ENCODE data around the gene TCF7L2. TPM values are rescaled to one million over a fixed set of nuclear protein-coding genes. Genes with fewer than 3 reads are reported as not detected.

TCF7L2 gene
- total and polyA plus RNA-seq, 9 of the 15 experiments (the other 6 are each of a cell fraction or from before 2014, with no cell fraction given): 0.32 to 2.8 (median 0.92) TPM

DNA sequence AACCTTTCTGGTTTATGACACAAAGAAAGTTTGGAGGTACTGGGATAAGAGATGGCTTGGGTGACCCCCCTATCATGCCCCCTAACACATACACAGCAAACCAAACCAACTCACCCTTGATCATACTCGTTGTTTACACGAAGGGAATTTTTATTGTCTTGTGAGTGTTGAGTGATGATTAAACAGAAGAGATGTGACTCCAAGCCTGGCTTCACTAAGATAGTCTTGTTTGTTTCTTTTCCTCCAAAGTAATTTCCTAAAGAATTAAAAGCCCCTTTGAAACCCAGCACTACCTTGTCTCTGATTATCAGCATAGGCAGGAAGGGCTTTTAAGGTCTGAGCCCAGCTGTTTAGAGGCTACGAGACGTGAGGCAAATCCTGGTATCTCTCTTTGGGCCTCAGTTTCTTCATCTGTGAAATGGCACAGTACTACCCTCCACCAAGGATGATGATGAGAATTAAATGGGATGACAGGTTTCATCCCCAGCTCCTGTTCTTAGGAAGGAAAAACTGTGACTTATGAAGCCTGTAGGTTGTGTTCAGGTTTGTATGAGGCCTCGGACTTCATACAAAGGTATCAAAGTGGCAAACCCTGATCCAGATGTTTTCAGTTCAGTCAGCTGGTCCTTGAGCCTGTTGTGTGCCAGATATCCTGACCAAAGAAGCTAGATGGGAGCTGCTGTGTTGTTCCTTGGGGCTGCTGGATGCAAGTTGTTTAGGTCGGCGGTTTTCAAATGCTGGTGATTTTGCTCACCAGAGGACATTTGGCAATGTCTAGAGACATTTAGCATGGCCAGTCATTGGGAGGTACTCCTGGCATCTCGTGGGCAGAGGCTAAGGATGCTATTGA lies 51.8 kb downstream of the TCF7L2 start:
- H3K9me1 ChIP-seq (ENCODE audit: control insufficient read depth, insufficient read depth, low read length): no peaks in the 10 kb centered on the region
- WGBS (ENCODE audit: insufficient coverage, low coverage, missing lambda C conversion rate): 15% methylated on average over 7 of the region's 8 CpGs
- BruUV-seq (replicated peaks): no TSS peak
- peaks cover 0 to 13% of the 10 kb centered on the region in 2 experiments; a peak in 3 of 5 replicates for H3K4me1 ChIP-seq (replicated peaks in 1 of 2; ENCODE audit: control insufficient read depth in 2 of 2, insufficient read depth in 2 of 2, low read length in 2 of 2)
- H3K9me3 ChIP-seq (replicated peaks; ENCODE audit: control insufficient read depth, insufficient read depth, low read depth, low read length): no peaks in the 10 kb centered on the region
- H3K27ac ChIP-seq (ENCODE audit: extremely low read depth, low read depth, low read length): no peak overlapping the region
- H2AFZ ChIP-seq (ENCODE audit: low read depth, low read length): no peak overlapping the region
- in situ Hi-C loops (cut with MboI): no loop called here
- no peaks in the 10 kb centered on the region for H3K36me3 ChIP-seq (ENCODE audit: control insufficient read depth, insufficient read depth, low read length)
- FAIRE-seq (no peak), DNase-seq (ENCODE audit: extremely low read depth in 1 of 4, low spot score in 3 of 4) (no peak), ATAC-seq (no peak)
- H3K79me2 ChIP-seq (ENCODE audit: control insufficient read depth, insufficient read depth, low read length): no peaks in the 10 kb centered on the region
- POLR2A ChIA-PET: interaction anchor here (0.5 kb wide), 1 partner anchor 297 kb away, joined by 3 read pairs; no protein-coding TSS in a partner anchor
- H3K4me3 ChIP-seq: no peak overlapping the region
- peaks cover 2 to 11% of the 10 kb centered on the region in 2 experiments; a peak in 2 of 5 replicates for H3K27me3 ChIP-seq (ENCODE audit: control insufficient read depth in 2 of 2, insufficient read depth in 2 of 2, low read length in 2 of 2)
- no peak overlapping the region; a peak in 1 of 4 replicates for H3K9ac ChIP-seq (ENCODE audit: insufficient read depth in 1 of 2, low read depth in 2 of 2, low read length in 2 of 2)
- CTCF ChIA-PET (ENCODE audit: low intra/inter-chr PET ratio): no interaction called here
- intact Hi-C loops (cut with micrococcal nuclease): no loop called here
- peaks cover 3% of the 10 kb centered on the region; the same call in 1 of the 2 replicates for H4K20me1 ChIP-seq (replicated peaks; ENCODE audit: control insufficient read depth, insufficient read depth, low read length)
- TF ChIP-seq RBM25 (IDR thresholded peaks at IDR 0.05; ENCODE audit: low read depth, low read length, severe bottlenecking) (peak; percentile 91), ESRRB (CRISPR knock-in tag; IDR thresholded peaks at IDR 0.05; ENCODE audit: borderline replicate concordance) (no peak), MBD2 (IDR thresholded peaks at IDR 0.05; ENCODE audit: borderline replicate concordance, low read depth) (no peak), KDM1A (IDR thresholded peaks at IDR 0.05) (peak in 1 of 2 experiments; percentile 21; a peak in 1 of 4 replicates), MYNN (IDR thresholded peaks at IDR 0.05) (peak; percentile 83; the same call in 1 of the 2 replicates), MYNN (CRISPR knock-in tag; IDR thresholded peaks at IDR 0.05) (no peak), BCOR (IDR thresholded peaks at IDR 0.05) (0 out of 2 replicates have a peak, but pooled peaks have one; percentile 12)
- no peak overlapping the region; the same call in 1 of the 2 replicates for H3K4me2 ChIP-seq (ENCODE audit: insufficient read depth, low read length)
